ENCODE measurements around the gene JMJD7. TPM values are rescaled to one million over a fixed set of nuclear protein-coding genes. Genes with fewer than 3 reads are reported as not detected.

Gene JMJD7
- total RNA-seq, 6 experiments from 2014 or later: 6.0 to 8.6 (median 7.3) TPM

GRCh38 chr15:41791547-41791937, 36.4 kb upstream of the JMJD7 start:
- peaks cover 0 to 19% (median 5%) of the 10 kb centered on the region in 4 donors for H3K4me1 ChIP-seq
- no peaks in the 10 kb centered on the region for H3K9me3 ChIP-seq
- WGBS (ENCODE audit: insufficient coverage, low coverage, low lambda C conversion rate, missing lambda C conversion rate): 90% methylated on average over 3 of the region's 4 CpGs
- H3K36me3 ChIP-seq: no peaks in the 10 kb centered on the region
- no peak overlapping the region for H3K27ac ChIP-seq
- intact Hi-C loops (cut with DNase I): no loop called here
- no peaks in the 10 kb centered on the region for H3K27me3 ChIP-seq
- DNase-seq (no peak), ATAC-seq (peak in 1 of 4 donors; percentile 37)
- TF ChIP-seq POLR2A (IDR thresholded peaks at IDR 0.05): no peak
- H3K4me3 ChIP-seq: no peak overlapping the region

GRCh38 chr15:41792000-41792637, 35.8 kb upstream of the JMJD7 start:
- Histone ChIP-seq H3K4me1 (peaks cover 0 to 19% (median 5%) of the 10 kb centered on the region in 4 donors), H3K27ac (no peak overlapping the region), H3K4me3 (no peak overlapping the region), H3K27me3 (no peaks in the 10 kb centered on the region), H3K36me3 (no peaks in the 10 kb centered on the region), H3K9me3 (no peaks in the 10 kb centered on the region)
- 90% methylated on average over 3 of the region's 5 CpGs for WGBS (ENCODE audit: insufficient coverage, low coverage, low lambda C conversion rate, missing lambda C conversion rate)
- no peak for TF ChIP-seq POLR2A (IDR thresholded peaks at IDR 0.05)
- TF ChIP-seq CTCF (IDR thresholded peaks at IDR 0.05): no peak
- intact Hi-C loops (cut with DNase I): no loop called here
- ATAC-seq (no peak), DNase-seq (no peak)

GRCh38 chr15:41794081-41794480, 33.8 kb upstream of the JMJD7 start:
- Histone ChIP-seq H3K27ac (no peak overlapping the region), H3K36me3 (no peaks in the 10 kb centered on the region), H3K27me3 (no peaks in the 10 kb centered on the region), H3K4me3 (no peak overlapping the region), H3K4me1 (peaks cover 0 to 19% (median 5%) of the 10 kb centered on the region in 4 donors), H3K9me3 (no peaks in the 10 kb centered on the region)
- intact Hi-C loops (cut with DNase I): no loop called here
- WGBS (ENCODE audit: insufficient coverage, low coverage, low lambda C conversion rate, missing lambda C conversion rate): 87% methylated on average over 2 of the region's 4 CpGs
- ATAC-seq: no peak
- no peak for DNase-seq
- TF ChIP-seq POLR2A (IDR thresholded peaks at IDR 0.05): no peak
- no peak for TF ChIP-seq CTCF (IDR thresholded peaks at IDR 0.05)

GRCh38 chr15:41795996-41796856, 31.7 kb upstream of the JMJD7 start:
- DNase-seq: no peak
- TF ChIP-seq POLR2A (IDR thresholded peaks at IDR 0.05) (no peak), CTCF (IDR thresholded peaks at IDR 0.05) (no peak)
- H3K4me1 ChIP-seq: peaks cover 0 to 12% (median 0%) of the 10 kb centered on the region in 4 donors
- H3K36me3 ChIP-seq: no peaks in the 10 kb centered on the region
- H3K27ac ChIP-seq: no peak overlapping the region
- no peak overlapping the region for H3K4me3 ChIP-seq
- intact Hi-C loops (cut with DNase I): no loop called here
- 48% methylated on average over 5 of the region's 10 CpGs for WGBS (ENCODE audit: insufficient coverage, low coverage, low lambda C conversion rate, missing lambda C conversion rate)
- H3K27me3 ChIP-seq: no peaks in the 10 kb centered on the region
- peak; percentile 16 to 52 (median 32) for ATAC-seq
- H3K9me3 ChIP-seq: no peaks in the 10 kb centered on the region
